HG02840 (cell line): ENCODE results near the gene GARIN5B.
"Not testable (repeated sequence)": the region's sequence is repeated elsewhere in the genome, so short reads cannot be mapped to it uniquely, and the experiment has no call there.

ENCODE experiments used
- ATAC-seq: cut with Tn5 transposase; IDR thresholded peaks from one replicate; pipeline ENCODE4 v1.9.1; 2021; ENCODE audit warnings: mild to moderate bottlenecking, moderate library complexity, moderate number of reproducible peaks; ENCODE audit not compliant: unreplicated experiment, low FRiP score

Gene GARIN5B

DNA sequence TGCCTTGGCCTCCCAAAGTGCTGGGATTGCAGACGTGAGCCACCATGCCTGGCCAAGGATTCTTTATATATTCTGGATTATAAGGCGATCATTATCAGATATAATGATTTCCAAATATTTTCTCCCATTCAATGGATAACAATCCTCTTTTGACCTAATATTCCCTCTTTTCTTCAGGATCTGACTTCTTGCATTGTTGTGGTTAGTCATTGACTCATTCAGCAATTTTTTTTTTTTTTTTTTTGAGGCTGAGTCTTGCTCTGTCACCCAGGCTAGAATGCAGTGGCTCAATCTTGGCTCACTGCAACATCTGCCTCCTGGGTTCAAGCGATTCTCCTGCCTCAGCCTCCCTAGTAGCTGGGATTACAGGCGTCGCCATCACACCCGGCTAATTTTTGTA is 33.3 kb downstream of the GARIN5B start:
- ATAC-seq, result not testable (repeated sequence)

DNA sequence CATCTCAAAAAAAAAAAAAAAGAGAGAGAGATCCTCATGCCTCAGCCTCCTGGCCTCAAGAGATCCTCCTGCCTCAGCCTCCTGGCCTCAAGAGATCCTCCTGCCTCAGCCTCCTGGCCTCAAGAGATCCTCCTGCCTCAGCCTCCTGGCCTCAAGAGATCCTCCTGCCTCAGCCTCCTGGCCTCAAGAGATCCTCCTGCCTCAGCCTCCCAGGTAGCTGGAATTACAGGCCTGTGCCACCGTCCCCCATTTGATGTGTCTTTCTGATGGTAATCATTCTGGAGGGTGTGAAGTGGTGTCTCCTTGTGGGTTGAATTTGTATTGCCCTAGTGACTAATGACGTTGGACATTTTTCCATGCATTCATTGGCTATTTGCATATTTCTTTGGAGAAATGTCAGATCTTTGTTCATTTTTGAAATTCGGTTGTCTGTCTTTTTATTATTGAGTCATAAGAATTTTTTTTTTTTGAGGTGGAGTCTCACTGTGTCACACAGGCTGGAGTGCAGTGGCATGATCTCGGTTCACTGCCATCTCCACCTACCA is 34.2 kb downstream of the GARIN5B start:
- not testable (repeated sequence) for ATAC-seq

DNA sequence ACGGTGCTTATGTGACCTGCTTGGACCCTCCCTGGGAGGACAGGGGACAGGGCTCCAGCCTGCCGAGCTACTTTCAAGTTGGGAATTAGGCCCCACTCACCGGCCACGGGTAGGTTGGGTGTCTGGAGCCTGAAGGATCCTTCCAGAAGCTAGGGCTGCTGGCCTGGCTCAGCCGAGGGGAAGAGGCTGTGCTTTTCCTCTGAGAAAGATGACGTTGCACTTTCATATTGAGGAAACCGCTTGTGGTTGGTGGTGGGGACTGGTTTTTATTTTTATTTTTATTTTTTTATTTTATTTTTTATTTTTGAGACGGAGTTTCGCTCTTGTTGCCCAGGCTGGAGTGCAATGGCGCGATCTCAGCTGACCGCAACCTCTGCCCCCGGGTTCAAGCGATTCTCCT is 37.9 kb downstream of the GARIN5B start, which contains the start of gene TMEM150B:
Gene TMEM150B (minus strand): TSS at position 170 of the 400 bp plus-strand sequence. CDS start 4,305 bp downstream, outside the sequence.
- ATAC-seq, result no peak

DNA sequence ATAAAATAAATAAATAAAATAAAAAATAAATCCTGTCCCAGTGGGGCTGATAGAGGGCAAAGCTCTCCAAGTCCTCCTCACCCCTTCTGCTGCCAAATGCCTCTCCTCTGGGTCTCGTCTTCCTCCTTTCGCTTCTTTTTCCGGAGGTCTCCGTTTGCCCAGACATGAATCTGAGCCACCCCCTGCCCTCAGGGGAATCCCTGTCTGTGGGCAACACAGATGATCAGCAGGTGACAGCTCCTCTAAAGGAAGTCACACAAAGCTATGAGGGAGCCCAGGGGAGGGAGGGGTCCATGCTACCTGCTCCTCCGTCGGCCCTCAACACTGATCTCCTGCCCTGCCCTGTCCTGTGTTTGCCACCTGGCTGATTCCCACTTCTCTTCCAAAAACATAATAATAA is 38.4 kb downstream of the GARIN5B start:
- no peak for ATAC-seq

DNA sequence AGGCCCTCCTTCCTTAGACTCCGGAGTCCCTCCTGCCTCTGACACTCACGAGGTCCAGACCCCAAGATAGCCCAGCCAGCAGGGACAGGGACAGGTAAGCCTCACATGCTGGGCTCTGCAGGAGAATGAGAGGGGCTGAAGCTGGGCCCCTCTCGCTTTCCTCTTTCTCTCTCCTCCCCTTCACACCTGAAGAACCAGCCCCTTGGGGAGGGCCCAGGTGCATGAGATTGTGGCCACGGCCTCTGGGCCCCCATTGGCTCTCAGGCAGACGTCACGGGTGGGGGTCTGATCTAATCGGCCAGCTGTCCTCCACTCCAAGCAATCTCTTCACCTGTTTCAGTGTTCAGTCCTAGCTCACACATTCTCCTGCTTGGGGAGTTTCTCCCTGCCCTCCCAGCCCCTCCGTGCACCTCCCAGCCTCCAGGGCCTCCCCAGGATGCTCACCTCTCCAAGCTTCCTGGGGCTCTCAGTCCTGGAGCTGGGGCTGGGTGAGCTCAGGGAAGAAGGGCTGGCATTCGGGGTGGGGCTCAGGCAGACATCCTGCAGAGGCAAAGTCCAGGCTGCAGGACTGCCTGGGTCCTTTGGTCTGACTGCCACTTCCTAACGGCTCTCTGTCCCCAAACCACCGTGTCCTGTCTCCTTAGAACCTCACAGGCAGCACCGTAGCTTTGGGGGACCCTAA is 40.7 kb downstream of the GARIN5B start:
- ATAC-seq, result no peak

DNA sequence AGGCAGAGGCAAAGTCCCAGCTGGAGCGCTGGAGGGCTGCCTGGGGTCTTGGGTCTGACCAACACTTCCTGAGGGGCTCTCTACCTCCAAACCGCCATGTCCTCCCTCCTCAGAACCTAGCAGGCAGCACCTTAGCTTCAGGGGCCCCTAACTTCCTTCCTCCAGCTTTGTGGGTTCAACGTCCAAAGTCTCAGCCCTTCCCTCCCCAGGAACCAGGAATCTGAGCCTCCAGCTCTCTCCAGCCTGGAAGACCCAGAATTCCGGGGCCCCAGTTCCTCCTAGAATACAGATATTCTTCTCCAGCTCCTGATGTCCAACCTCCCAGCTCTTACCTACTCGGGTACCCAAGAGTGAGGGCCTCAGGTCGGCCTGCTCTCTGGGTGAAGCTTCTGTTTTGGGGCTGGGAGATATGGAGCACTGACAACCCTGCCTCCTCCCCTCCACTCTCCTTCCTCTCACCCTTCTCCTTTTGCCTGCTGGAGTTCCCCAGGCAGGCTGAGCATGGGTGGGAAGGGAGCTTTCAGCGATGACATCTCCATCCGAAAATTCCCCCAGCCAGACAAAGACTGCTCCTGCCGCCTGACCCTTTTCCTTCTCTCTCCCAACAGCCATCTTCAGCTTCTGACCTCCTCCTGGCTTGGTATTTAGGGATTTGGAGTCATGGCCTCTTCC is 41.5 kb downstream of the GARIN5B start:
- ATAC-seq, result no peak

DNA sequence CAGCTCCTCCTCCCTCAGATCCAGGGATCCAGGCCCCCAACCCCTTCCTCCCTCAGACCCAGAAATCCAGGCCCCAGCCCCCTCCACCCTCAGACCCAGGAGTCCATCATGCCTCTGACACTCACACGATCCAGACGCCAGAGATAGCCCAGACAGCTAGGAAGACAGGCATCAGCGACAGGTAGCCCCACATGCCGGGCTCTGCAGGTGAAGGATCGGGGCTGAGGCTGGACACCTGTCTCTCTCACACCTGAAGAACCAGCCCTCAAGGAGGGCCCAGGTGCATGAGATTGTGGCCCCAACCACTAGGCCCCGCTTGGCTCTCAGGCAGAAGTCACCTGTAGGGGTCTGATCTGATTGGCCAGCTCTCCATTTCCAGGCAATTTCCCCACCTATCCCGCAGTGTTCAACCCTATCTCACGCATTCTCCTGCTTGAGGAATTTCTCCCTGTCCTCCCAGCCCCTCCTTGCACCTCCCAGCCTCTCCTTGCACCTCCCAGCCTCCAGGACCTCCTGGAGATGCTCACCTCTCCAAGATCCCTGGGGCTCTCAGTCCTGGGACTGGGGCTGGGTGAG is 42.1 kb downstream of the GARIN5B start:
- ATAC-seq, result no peak

DNA sequence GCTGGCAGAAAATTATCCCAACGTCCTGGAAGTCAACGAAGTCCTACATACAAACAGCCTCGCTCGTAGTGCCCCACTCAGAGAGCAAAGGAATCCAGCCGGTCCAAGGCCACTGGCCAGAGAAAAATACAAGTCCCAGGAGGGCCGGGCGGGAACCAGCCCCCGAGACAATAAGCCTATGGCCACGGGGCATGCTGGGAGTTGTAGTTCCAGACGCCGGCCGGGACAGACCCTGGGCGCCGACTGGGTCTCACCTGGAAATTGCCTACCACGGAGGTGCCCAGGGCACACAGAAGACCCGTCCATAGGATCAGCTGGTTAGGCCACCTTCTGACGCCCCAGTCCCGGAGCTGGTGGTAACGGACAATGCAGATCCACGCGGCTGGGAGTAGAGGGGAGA is 43.3 kb downstream of the GARIN5B start:
- ATAC-seq, result no peak

DNA sequence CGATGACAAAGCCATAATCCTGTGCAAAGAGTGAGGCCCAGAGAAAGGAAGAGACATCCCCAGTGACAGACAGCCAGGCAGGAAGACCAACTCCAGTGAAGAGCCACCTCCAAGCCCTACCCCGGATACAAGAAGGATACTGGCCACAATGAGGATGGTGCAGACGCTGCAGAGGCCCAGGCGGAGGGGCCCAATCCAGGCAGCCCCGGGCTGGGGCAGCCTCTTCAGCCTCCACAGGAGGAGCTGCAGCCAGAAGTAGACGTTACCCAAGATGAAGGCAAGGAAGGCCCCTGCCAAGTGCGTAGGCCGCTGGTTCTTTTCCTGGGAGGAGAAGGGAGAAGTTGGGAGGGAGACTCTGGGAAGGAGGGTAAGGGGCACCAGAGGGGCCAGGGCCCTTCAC is 46.4 kb downstream of the GARIN5B start:
- ATAC-seq, result no peak

DNA sequence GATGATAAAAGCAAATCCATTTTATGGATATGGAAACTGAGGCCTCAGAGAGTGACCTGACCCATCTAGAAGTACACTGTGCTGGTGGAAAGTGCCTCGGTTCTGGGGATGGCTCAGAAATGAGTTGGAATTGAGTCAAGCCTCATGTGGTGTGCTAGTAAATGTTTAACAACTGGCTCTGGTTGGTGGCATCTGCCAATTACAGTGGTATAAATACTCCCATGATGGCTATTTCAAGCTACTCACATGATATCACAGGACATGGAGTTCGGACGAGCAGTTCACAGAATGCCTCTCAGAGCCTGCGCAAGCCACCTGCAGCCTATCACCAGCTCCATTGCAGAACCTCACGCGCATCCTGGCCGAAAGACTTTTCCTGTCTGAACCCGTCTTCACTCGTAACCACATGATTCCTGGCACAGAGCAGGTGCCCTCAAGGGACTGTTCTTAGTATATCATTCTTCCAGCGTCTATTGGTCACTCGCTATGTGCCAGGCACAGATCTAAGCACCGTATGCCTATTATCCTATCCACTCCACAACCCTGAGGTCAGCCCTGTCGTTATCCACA is 47.0 kb downstream of the GARIN5B start:
- ATAC-seq, result no peak

DNA sequence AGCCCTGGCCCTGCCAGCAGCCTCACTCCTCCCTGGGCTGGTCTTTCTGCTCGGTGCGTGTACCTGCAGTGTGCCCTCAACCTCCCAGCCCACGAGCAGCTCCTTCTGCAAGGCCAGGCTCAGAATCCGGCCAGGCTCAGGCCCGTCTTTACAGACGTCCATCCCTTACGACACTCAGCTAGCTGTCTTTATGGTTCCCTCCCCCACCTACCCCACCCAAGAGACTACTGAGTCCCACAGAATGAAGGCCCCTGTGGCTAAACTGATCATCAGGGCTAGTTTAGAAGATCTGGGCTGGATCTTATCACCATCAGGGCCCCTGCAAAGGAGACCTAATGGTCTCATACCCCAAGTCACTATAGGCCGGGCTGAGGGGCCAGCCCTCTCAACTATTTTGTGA is 48.7 kb downstream of the GARIN5B start:
- no peak for ATAC-seq

DNA sequence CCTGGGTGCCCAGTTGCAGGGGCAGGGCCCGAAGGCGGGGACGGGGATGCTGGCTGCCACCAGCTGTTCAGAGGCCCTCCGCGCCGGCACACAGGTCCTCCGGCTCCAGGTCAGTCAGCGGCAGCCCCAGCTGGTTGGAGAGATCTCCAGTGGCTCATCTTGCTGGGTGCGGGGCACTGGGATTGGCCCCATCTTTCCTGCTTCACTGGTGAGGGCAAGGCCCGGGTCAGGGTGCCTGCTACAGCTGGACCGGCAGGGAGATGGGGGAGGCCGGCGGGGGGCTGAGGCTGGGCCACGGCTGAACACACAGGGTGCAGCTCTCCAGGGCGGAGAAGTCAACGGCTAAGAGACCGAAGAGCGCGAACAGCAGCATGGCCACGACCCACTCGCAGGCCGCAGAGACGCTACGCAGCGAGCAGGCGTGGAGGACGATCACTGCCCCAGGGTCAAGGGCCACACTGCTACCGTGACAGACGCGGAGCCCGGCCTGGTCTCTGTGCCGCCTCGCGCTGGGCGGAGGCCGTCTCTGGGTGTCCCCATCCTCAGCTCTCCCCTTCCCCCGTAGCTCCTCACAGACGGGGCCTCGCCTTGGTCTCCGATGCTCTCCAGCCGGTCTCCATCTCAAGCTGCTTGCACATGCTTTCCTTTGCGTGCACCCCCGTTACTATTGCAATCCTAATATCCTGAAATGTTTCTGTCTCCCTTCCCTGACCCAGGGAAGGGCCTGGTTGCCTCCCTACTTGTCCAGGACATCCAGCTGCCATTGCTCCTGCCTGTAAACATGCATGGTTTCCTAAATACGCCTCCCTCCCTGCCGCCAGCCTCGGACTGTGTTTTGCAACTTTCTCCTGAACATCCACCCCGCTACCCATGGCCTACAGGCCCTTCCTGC is 50.2 kb downstream of the GARIN5B start:
- ATAC-seq, result no peak

DNA sequence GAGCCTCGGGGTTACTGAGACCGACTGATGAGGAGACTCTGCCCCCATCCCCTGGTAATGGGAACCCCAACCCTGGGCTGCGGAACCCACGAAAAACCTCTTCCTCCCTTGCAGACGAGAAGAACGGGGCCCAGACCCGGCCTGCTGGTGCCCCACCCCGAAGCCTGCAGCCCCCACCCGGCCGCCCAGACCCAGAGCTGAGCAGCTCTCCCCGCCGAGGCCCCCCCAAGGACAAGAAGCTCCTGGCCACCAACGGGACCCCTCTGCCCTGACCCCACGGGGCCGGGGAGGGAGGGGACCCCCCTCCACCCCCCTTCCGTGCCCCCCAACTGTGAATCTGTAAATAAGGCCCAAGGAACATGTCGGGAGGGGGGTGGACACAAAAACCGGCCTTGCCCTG is 51.3 kb downstream of the GARIN5B start:
- ATAC-seq, result no peak

DNA sequence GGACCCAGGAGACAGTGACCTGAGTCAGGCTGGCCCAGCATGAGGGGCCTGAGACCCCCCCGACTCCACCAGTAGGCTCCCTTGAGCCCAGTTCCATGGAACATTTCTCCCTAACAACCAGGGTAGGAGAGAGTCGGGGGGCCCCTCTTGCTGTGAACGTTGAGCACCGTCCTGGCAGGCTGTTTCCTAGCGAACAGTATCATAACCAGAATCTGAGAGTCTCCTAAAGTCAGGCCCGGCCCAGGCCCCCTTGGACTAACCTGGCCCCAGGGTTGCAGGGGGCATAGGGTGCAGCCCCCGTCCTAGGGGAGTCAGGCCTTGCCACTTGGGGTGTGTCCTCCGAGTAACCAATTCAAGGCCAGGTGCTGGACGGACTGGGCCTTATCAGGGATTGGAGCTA is 51.7 kb downstream of the GARIN5B start:
- ATAC-seq, result no peak

DNA sequence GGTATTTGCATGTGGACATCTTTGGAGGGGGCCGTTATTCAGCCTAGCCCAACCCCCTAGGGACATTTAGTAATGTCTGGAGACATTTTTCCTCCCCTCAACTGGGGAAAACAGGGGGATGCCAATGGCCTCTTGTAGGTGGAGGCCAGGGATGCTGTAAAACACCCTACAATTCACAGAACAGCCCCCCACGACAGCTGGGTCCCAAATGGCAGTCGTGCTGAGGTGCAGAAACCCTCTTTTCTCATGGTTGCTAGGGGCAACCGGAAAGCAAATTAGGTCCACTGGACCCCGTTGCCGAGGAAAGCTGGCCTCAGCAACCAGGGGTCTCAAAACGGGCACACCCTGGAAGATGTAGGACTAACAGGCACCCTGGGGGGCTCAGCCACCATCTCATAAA is 52.6 kb downstream of the GARIN5B start:
- ATAC-seq, result no peak

DNA sequence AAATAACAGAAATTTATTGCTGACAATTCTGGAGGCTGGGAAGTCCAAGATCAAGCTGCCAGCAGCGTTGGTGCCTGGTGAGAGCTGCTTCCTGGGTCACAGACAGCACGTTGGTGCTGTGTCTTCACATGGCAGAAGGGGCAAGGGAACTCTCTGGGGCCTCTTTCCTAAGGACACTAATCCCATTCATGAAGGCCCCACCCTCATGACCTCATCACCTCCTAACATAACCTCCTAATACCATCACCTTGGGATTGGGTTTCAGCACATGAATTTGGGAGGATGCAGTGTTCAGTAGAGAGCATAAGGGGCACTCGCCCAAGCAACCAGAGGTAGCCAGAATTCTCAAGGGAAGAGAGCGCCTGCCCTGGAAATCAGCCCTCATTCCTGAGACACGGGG is 53.6 kb downstream of the GARIN5B start:
- ATAC-seq, result no peak

DNA sequence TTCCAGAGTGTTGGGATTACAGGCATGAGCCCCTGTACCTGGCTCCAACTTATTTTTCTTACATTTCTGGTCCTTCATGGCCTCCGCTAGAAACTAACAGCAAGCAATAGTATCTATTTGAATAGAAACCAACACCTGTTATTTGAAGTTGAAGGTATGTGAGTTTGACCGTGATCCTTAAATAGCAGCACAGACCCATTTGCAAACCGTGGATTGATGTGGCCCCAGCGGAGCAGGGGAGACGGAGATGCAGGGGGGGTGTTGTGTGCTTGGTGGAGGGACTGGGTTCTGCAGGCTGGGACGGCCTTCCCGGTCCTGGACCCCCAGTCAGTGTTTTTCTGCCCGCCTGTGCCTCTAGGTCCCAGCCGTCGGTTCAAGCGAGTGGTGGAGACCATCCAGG is 54.8 kb downstream of the GARIN5B start:
- no peak for ATAC-seq

DNA sequence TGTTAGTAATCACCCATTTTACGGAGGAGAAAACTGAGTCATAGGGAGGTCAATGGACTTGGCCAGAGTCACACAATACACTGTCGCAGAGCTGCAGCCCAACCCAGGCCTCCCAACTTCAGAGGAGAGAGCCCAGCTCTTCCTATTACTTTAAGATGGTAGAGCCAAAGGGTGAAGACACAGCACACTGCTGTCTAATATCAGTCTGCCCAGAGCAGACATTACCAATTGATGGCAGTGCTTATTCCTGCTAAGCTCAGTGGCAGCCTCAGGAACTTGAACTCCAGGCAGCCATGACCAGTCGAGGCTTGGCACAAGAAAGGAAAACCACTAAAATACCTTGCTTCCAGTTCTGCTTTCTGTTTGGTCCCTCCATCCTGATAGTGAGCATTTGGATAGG is 56.3 kb downstream of the GARIN5B start:
- ATAC-seq, result no peak

DNA sequence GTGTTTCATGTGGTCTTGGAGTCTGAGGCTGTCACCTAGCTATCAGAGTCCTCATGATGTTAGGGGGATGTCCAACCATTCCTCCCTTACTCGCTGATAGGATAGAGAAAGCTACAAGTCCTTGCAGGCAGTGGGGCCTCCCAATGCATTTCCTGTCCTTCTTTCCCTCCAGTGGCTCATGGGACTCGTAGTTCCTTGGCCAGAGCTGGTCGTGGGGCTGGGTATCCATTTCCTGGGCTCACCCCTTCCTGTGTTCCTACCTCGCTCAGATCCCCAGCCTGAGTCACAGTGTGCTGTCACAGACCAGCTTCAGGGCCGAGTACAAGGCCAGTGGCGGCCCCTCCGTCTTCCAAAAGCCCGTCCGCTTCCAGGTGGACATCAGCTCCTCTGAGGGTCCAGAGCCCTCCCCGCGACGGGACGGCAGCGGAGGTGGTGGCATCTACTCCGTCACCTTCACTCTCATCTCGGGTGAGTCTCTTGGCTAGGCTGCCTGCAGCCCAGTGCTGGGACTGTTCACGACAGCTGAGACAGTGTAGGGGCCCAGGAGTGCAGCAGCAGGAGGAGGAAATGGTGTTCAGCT is 57.0 kb downstream of the GARIN5B start:
- no peak for ATAC-seq

DNA sequence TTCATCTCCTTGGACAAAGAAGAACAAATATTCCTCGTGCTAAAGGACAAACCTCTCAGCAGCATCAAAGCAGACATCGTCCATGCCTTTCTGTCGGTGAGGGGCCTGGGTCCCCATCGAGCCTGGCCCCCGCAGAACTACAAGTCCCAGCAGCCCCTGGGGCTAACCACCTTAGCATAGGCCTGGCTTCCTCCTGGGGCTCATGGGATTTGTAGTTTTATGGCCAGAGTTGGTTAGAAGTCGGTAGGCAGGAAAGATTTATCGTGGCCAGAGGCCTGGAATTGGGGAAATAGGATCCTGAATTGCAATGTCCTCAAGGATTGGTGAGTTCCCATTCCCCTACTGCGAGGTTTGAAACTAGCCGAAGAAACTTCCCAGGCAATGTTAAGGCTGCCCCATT is 57.6 kb downstream of the GARIN5B start:
- ATAC-seq, result no peak
